ENCODE results near the gene KAT6B. TPM values are rescaled to one million over a fixed set of nuclear protein-coding genes. Genes with fewer than 3 reads are reported as not detected.

Gene KAT6B
- total RNA-seq, 4 donors from 2014 or later: 45.6 to 48.9 (median 47.5) TPM

- TF ChIP-seq CTCF (IDR thresholded peaks at IDR 0.05; ENCODE audit: low read depth): no peak
Measured at GRCh38 chr10:74825371-74826141, 844 bp upstream of the KAT6B start.

GRCh38 chr10:74827045-74827441, 643 bp downstream of the KAT6B start:
- no peak for TF ChIP-seq CTCF (IDR thresholded peaks at IDR 0.05; ENCODE audit: low read depth)

- no peak for TF ChIP-seq CTCF (IDR thresholded peaks at IDR 0.05; ENCODE audit: low read depth)
Measured at GRCh38 chr10:74827694-74828093, 1.3 kb downstream of the KAT6B start.

- TF ChIP-seq CTCF (IDR thresholded peaks at IDR 0.05; ENCODE audit: low read depth): no peak
Measured at GRCh38 chr10:74828946-74829345, 2.5 kb downstream of the KAT6B start.

GRCh38 chr10:74831518-74832120, 5.2 kb downstream of the KAT6B start:
- no peak for TF ChIP-seq CTCF (IDR thresholded peaks at IDR 0.05; ENCODE audit: low read depth)

- no peak for TF ChIP-seq CTCF (IDR thresholded peaks at IDR 0.05; ENCODE audit: low read depth)
Measured at GRCh38 chr10:74835963-74836362, 9.6 kb downstream of the KAT6B start.

- no peak for TF ChIP-seq CTCF (IDR thresholded peaks at IDR 0.05; ENCODE audit: low read depth)
Measured at GRCh38 chr10:74836877-74837276, 10.5 kb downstream of the KAT6B start.

Measured in subcutaneous adipose tissue (tissue), 4 donors.